Measurements from ENCODE around the gene KRT4.

GRCh38 chr12:52817003-52817698 lies 3.2 kb upstream of the KRT4 start:
- TF ChIP-seq CTCF (IDR thresholded peaks at IDR 0.05) (no peak), POLR2A (IDR thresholded peaks at IDR 0.05) (no peak)

Data from tibial nerve (tissue), 3 donors.